ENCODE measurements around the gene HDAC4.

The HDAC4 gene

GRCh38 chr2:239295377-239296019, 105.3 kb downstream of the HDAC4 start:
- DNase-seq (ENCODE audit: low read depth), result no peak
- no peak overlapping the region for H3K4me3 ChIP-seq (ENCODE audit: control insufficient read depth, low read depth, low read length)

DNA sequence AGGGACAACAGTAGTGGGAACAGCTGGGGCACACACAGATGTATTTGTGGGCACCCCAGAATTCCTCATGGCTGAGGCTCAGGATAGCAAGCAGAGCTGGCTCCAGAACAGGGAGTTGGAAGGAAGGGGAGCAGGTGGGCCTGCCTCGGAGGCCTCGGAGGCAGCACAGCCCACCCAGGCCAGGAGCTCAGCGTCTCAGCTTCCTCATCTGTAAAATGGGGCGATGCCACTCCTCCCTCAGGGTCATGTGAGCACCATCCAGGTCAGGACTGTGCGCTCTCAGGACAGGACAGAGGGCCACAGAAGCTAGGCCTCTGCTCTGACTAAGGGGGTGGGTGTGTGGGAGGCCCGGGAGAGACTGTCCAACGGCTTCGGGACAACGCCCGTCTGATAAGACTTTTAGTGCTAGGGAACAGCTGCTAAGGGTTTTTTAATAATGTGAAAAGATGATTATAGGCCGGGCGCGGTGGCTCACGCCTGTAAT, 106.2 kb downstream of the HDAC4 start:
- no peak overlapping the region for H3K4me3 ChIP-seq (ENCODE audit: control insufficient read depth, low read depth, low read length)
- TF ChIP-seq, protein P1, sequence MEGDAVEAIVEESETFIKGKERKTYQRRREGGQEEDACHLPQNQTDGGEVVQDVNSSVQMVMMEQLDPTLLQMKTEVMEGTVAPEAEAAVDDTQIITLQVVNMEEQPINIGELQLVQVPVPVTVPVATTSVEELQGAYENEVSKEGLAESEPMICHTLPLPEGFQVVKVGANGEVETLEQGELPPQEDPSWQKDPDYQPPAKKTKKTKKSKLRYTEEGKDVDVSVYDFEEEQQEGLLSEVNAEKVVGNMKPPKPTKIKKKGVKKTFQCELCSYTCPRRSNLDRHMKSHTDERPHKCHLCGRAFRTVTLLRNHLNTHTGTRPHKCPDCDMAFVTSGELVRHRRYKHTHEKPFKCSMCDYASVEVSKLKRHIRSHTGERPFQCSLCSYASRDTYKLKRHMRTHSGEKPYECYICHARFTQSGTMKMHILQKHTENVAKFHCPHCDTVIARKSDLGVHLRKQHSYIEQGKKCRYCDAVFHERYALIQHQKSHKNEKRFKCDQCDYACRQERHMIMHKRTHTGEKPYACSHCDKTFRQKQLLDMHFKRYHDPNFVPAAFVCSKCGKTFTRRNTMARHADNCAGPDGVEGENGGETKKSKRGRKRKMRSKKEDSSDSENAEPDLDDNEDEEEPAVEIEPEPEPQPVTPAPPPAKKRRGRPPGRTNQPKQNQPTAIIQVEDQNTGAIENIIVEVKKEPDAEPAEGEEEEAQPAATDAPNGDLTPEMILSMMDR (IDR thresholded peaks at IDR 0.05; ENCODE audit: control insufficient read depth, insufficient read depth, low read depth, low read length, missing control alignments), result no peak
- DNase-seq (ENCODE audit: low read depth), result no peak

More at GRCh38 chr2:239295377-239296019, 105.3 kb downstream of the HDAC4 start:
- TF ChIP-seq, protein P1 (IDR thresholded peaks at IDR 0.05; ENCODE audit: control insufficient read depth, insufficient read depth, low read depth, low read length, missing control alignments), result no peak

DNA sequence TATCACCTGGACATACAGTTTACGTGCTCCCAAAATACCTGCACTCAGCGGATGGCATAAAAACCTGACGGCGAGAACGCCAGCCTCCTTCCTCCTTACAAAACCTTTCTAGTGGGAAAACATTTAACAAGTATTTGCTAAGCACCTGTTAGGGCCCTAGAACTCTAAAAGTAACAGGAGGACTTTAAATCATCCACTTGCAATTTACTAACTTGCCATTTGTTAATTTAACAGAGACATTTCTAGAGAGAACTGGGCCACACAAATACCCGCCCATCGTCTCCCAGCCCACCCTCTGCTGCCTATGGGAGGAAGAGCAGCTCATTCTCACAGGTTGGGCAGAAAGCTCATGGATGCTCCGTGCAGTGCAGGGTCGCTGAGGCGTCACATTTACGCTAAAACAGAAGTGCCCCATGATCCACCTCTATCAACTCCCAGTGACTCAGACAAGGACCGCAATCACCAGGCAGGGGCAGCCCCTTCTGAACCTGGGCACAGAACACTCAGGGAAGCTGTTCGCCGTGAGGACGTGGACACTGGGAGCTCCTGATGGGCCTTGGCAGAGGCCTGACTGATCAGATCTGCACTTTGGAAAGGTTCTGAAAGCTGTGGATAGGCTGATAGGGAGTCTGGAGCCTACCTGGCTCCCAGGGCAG, 106.9 kb downstream of the HDAC4 start:
- no peak for DNase-seq (ENCODE audit: low read depth)
- TF ChIP-seq, protein P1 (IDR thresholded peaks at IDR 0.05; ENCODE audit: control insufficient read depth, insufficient read depth, low read depth, low read length, missing control alignments), result no peak
- no peak overlapping the region for H3K4me3 ChIP-seq (ENCODE audit: control insufficient read depth, low read depth, low read length)

GRCh38 chr2:239292959-239293774, 107.7 kb downstream of the HDAC4 start:
- no peak for DNase-seq (ENCODE audit: low read depth)
- no peak overlapping the region for H3K4me3 ChIP-seq (ENCODE audit: control insufficient read depth, low read depth, low read length)
- TF ChIP-seq, protein P1 (IDR thresholded peaks at IDR 0.05; ENCODE audit: control insufficient read depth, insufficient read depth, low read depth, low read length, missing control alignments), result no peak

DNA sequence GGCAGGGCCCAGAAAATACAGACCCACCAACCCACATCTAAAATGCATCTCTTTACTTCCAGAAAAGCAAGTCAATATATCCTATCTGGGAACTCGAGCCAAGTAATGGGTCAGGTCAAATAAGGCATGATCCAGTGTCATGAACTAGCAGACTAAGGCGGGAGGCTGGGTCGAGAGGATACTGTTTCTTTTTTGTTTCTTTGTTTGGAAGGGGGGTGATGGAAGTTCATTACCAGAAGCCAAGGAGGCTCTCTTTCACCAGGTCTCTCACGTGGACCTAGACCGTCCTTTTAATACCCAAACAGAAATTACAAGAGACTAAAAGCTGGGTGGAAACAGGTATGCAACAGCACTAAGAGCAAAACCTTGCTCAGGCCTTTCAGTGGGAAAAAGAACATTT, 108.3 kb downstream of the HDAC4 start:
- no peak overlapping the region for H3K4me3 ChIP-seq (ENCODE audit: control insufficient read depth, low read depth, low read length)
- DNase-seq (ENCODE audit: low read depth), result no peak
- TF ChIP-seq, protein P1 (IDR thresholded peaks at IDR 0.05; ENCODE audit: control insufficient read depth, insufficient read depth, low read depth, low read length, missing control alignments), result no peak

- H3K4me3 ChIP-seq (ENCODE audit: control insufficient read depth, low read depth, low read length), result no peak overlapping the region
- TF ChIP-seq, protein P1 (IDR thresholded peaks at IDR 0.05; ENCODE audit: control insufficient read depth, insufficient read depth, low read depth, low read length, missing control alignments), result no peak
- no peak for DNase-seq (ENCODE audit: low read depth)
Observed at GRCh38 chr2:239291475-239292350, 109.1 kb downstream of the HDAC4 start.

Data from AG09309 (cell line).